B cell (primary cell): ENCODE data around the gene MPC1.

Experiments
- EZH2 ChIP-seq: IDR thresholded peaks from 2 replicates; pipeline ENCODE4 v1.6.1; 2012; ENCODE audit warnings: borderline replicate concordance, low read depth, mild to moderate bottlenecking, moderate library complexity, low read length; ENCODE audit not compliant: insufficient read depth, poor library complexity, severe bottlenecking
- TF ChIP-seq, protein P1 (sequence below): fragments of 200-600 bp; IDR thresholded peaks from one replicate; pipeline ENCODE4 v1.8.0; 2022; ENCODE audit warnings: antibody characterized with exemption, mild to moderate bottlenecking

DNA sequence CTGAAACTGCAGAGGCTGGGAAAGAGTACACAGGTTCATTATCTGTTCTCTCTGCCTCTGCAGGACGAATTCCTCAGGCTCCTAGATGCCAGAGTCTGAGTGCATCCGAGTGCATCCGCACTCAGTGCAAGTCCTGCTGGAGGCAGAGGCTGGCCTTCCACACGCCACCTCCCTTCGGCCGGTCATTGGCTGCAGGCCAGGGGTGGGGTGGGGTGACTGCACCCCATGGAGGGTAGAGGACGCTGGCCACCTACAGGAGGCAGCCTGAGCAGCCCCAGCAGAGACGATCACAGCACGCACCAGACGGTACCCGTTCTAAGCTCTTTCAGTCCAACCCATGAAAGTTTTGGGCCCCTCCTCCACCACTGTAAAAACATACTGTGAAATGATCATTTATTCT is 52.1 kb downstream of the MPC1 start:
- TF ChIP-seq EZH2: no peak
- TF ChIP-seq, protein P1, sequence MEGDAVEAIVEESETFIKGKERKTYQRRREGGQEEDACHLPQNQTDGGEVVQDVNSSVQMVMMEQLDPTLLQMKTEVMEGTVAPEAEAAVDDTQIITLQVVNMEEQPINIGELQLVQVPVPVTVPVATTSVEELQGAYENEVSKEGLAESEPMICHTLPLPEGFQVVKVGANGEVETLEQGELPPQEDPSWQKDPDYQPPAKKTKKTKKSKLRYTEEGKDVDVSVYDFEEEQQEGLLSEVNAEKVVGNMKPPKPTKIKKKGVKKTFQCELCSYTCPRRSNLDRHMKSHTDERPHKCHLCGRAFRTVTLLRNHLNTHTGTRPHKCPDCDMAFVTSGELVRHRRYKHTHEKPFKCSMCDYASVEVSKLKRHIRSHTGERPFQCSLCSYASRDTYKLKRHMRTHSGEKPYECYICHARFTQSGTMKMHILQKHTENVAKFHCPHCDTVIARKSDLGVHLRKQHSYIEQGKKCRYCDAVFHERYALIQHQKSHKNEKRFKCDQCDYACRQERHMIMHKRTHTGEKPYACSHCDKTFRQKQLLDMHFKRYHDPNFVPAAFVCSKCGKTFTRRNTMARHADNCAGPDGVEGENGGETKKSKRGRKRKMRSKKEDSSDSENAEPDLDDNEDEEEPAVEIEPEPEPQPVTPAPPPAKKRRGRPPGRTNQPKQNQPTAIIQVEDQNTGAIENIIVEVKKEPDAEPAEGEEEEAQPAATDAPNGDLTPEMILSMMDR: no peak
